ENCODE results near the gene RNF123. TPM values are rescaled to one million over a fixed set of nuclear protein-coding genes. Genes with fewer than 3 reads are reported as not detected.

The RNF123 gene
- total RNA-seq, 1 experiment from 2014 or later: 46.7 TPM

DNA sequence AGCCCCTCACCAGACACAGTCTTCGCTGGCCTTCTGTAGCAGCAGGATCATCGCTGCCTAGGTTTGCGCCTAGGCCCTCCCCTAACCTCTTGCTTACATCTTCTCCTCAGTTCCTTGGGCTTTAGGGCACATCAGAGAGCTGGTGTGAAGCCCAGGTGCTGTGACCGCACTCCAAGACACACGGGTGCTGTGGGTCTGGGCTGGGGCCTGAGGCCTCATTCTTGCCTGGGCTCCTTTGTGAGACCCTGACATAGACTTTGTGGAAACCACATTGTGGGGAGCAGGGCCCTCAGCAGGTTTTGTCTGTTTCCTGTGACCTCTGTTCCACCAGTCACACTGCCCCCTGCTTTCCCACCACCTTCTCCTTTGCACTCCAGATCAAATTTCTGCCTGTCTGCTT lies 22.1 kb downstream of the RNF123 start:
- CTCF ChIA-PET: no interaction called here
- Histone ChIP-seq H3K4me2 (no peak overlapping the region), H2AFZ (no peak overlapping the region), H3K9me2 (ENCODE audit: insufficient read depth) (no peaks in the 10 kb centered on the region), H3K27me3 (ENCODE audit: insufficient read depth, low read depth) (no peaks in the 10 kb centered on the region), H3K4me1 (replicated peaks; ENCODE audit: insufficient read depth) (no peaks in the 10 kb centered on the region), H3K36me3 (ENCODE audit: low read depth) (no peaks in the 10 kb centered on the region), H3K9me3 (ENCODE audit: insufficient read depth, low read depth) (no peaks in the 10 kb centered on the region), H3F3A (ENCODE audit: insufficient read depth, low read depth) (peaks cover 8% of the 10 kb centered on the region; the same call in 1 of the 2 replicates), H3K27ac (no peak overlapping the region), H3K4me3 (no peak overlapping the region), H3K79me2 (ENCODE audit: low read depth) (no peaks in the 10 kb centered on the region), H4K20me1 (ENCODE audit: insufficient read depth) (no peaks in the 10 kb centered on the region)
- no TSS peak for BruUV-seq (replicated peaks)
- POLR2A ChIA-PET (ENCODE audit: unreplicated experiment): no interaction called here
- TF ChIP-seq EZH2 (IDR thresholded peaks at IDR 0.05; ENCODE audit: low read depth): no peak
- TF ChIP-seq, protein P1, sequence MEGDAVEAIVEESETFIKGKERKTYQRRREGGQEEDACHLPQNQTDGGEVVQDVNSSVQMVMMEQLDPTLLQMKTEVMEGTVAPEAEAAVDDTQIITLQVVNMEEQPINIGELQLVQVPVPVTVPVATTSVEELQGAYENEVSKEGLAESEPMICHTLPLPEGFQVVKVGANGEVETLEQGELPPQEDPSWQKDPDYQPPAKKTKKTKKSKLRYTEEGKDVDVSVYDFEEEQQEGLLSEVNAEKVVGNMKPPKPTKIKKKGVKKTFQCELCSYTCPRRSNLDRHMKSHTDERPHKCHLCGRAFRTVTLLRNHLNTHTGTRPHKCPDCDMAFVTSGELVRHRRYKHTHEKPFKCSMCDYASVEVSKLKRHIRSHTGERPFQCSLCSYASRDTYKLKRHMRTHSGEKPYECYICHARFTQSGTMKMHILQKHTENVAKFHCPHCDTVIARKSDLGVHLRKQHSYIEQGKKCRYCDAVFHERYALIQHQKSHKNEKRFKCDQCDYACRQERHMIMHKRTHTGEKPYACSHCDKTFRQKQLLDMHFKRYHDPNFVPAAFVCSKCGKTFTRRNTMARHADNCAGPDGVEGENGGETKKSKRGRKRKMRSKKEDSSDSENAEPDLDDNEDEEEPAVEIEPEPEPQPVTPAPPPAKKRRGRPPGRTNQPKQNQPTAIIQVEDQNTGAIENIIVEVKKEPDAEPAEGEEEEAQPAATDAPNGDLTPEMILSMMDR (conservative IDR thresholded peaks at IDR 0.05): no peak
- DNase-seq: no peak
- intact Hi-C loops (cut with micrococcal nuclease; ENCODE audit: unreplicated experiment): loop anchor here (10.0 kb wide), 1 partner anchor 393 kb away; no protein-coding TSS in a partner anchor

DNA sequence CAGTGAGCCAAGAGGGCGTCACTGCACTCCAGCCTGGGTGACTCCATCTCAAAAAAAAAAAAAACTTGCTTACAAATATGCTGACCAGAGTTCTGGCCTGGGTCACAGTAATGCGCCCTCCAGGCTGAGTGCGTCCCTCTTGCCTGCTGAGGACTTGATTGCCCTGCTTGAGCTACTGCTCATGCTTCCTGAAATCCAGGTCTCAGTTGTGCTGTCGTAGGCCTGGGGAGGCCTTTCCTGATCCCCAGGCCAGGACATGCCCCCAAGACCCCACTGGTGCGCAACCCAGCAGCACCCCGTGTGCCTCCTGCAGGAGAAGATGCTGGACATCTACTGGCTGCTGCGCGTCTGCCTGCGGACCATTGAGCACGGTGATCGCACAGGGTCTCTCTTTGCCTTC lies 22.8 kb downstream of the RNF123 start:
- TF ChIP-seq, protein P1 (conservative IDR thresholded peaks at IDR 0.05): no peak
- TF ChIP-seq EZH2 (IDR thresholded peaks at IDR 0.05; ENCODE audit: low read depth): no peak
- no TSS peak for BruUV-seq (replicated peaks)
- H3K27ac ChIP-seq: no peak overlapping the region
- no peak overlapping the region for H3K4me2 ChIP-seq
- H2AFZ ChIP-seq: no peak overlapping the region
- no peak for DNase-seq
- ChIA-PET POLR2A (ENCODE audit: unreplicated experiment) (no interaction called here), CTCF (interaction anchor here (0.6 kb wide), 1 partner anchor 90 kb away, joined by 4 read pairs; no protein-coding TSS in a partner anchor)
- peaks cover 8% of the 10 kb centered on the region; the same call in 1 of the 2 replicates for H3F3A ChIP-seq (ENCODE audit: insufficient read depth, low read depth)
- H3K4me3 ChIP-seq: no peak overlapping the region
- H4K20me1 ChIP-seq (ENCODE audit: insufficient read depth): no peaks in the 10 kb centered on the region
- no peaks in the 10 kb centered on the region for H3K36me3 ChIP-seq (ENCODE audit: low read depth)
- H3K9me2 ChIP-seq (ENCODE audit: insufficient read depth): no peaks in the 10 kb centered on the region
- H3K4me1 ChIP-seq (replicated peaks; ENCODE audit: insufficient read depth): no peaks in the 10 kb centered on the region
- intact Hi-C loops (cut with micrococcal nuclease; ENCODE audit: unreplicated experiment): loop anchor here (10.0 kb wide), 1 partner anchor 393 kb away; no protein-coding TSS in a partner anchor
- H3K9me3 ChIP-seq (ENCODE audit: insufficient read depth, low read depth): no peaks in the 10 kb centered on the region
- no peaks in the 10 kb centered on the region for H3K27me3 ChIP-seq (ENCODE audit: insufficient read depth, low read depth)
- no peaks in the 10 kb centered on the region for H3K79me2 ChIP-seq (ENCODE audit: low read depth)

DNA sequence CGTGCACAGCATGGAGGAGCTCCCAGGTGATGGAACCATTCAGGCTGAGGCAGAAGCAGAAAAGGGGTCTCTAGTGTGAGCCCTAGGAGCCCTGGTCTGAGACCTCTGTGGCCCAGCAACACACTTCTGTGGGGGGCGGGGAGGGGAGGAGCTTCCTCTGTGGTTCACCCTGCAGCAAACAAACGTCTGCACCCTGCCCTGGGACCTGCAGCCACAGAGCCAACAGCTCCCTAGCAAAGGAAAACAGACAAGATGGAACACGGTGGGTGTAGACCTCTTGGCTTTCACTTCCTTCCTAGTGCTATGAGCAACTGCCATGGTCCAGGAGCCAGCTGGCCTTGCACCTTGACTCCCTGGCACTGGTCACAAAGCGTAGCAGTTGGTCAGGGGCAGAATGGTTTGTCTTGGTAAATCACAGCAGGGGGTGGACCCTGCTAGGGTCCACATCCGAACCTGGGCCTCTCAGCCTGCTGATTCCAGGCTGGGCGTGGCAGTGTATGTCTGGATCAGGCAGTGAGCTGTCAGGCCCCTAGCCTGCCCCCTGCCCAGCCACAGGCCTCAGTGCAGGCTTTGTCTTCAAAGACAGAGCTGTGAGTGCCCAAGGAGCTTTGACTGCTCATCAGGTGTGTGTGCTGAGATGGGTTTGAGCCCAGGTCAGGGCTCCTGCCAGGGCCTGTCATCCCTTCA lies 23.4 kb downstream of the RNF123 start:
- peaks cover 8% of the 10 kb centered on the region; the same call in 1 of the 2 replicates for H3F3A ChIP-seq (ENCODE audit: insufficient read depth, low read depth)
- H3K36me3 ChIP-seq (ENCODE audit: low read depth): no peaks in the 10 kb centered on the region
- no peak overlapping the region for H2AFZ ChIP-seq
- no peak overlapping the region for H3K27ac ChIP-seq
- BruUV-seq (replicated peaks): no TSS peak
- no peak overlapping the region for H3K4me3 ChIP-seq
- H3K4me1 ChIP-seq (replicated peaks; ENCODE audit: insufficient read depth): no peaks in the 10 kb centered on the region
- H3K9me2 ChIP-seq (ENCODE audit: insufficient read depth): no peaks in the 10 kb centered on the region
- no peaks in the 10 kb centered on the region for H4K20me1 ChIP-seq (ENCODE audit: insufficient read depth)
- H3K79me2 ChIP-seq (ENCODE audit: low read depth): no peaks in the 10 kb centered on the region
- no peaks in the 10 kb centered on the region for H3K27me3 ChIP-seq (ENCODE audit: insufficient read depth, low read depth)
- CTCF ChIA-PET: interaction anchor here (0.6 kb wide), 1 partner anchor 89 kb away, joined by 4 read pairs; no protein-coding TSS in a partner anchor
- intact Hi-C loops (cut with micrococcal nuclease; ENCODE audit: unreplicated experiment): loop anchor here (10.0 kb wide), 1 partner anchor 392 kb away; no protein-coding TSS in a partner anchor
- no peak for DNase-seq
- TF ChIP-seq EZH2 (IDR thresholded peaks at IDR 0.05; ENCODE audit: low read depth): no peak
- TF ChIP-seq, protein P1 (conservative IDR thresholded peaks at IDR 0.05): no peak
- POLR2A ChIA-PET (ENCODE audit: unreplicated experiment): no interaction called here
- no peak overlapping the region for H3K4me2 ChIP-seq
- H3K9me3 ChIP-seq (ENCODE audit: insufficient read depth, low read depth): no peaks in the 10 kb centered on the region
